NB4 (cell line): ENCODE data around the gene CMIP.

Source experiments
- MYC ChIP-seq: IDR thresholded peaks from 2 replicates; pipeline ENCODE4 v1.6.1; 2011; ENCODE audit warnings: low read depth, low read length
- POLR2A ChIP-seq: IDR thresholded peaks from 2 replicates; pipeline ENCODE4 v1.6.1; 2011; ENCODE audit warnings: mild to moderate bottlenecking; ENCODE audit not compliant: insufficient read length; ENCODE audit errors: extremely low read depth
- TF ChIP-seq, protein P1 (sequence below): IDR thresholded peaks from 2 replicates; pipeline ENCODE4 v1.6.1; 2011; ENCODE audit warnings: low read depth, low read length
- TF ChIP-seq, protein P2 (sequence below): IDR thresholded peaks from one replicate; pipeline ENCODE4 v1.5.1; 2012; ENCODE audit warnings: low read depth, low read length

DNA sequence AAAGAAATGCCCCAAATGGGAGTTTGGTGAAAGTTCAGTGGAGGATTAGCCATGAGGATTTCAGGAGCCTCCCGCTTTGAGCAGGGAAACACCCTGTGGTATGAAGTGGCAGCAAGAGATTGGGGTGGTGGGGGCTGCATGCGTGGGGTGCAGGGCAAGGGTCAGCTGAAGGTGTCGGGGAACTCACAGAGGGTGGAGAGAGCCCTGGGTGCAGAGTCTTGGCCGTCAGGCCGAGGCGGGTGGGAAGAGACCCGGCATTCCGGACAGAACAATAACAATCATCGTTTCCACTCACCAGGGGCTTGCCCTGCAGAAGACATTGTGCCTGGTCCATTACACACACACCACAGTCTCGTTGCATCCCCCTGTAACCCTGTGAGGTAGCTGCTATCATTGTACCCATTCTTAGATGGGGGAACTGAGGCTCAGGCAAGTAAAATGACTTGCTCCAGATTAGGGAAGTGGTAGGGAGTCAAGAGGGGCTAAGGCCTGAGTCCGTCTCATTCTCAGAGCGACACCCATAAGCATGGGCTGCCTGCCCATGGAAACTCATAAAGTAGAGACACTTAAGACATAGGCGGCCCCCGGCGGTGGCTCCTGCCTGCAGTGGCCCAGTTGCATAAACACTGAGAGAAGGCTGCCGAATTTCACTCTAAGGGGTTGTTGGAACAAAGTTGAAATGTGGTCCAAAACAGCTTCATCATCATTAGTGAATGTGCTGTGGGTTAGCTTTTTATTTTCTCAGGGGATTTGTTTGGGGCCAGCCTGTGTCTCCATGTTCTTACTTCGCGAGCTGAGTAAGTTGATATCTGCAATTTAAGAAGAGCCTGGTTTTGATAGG is 93.3 kb downstream of the CMIP start:
- TF ChIP-seq POLR2A: no peak
- TF ChIP-seq, protein P1, sequence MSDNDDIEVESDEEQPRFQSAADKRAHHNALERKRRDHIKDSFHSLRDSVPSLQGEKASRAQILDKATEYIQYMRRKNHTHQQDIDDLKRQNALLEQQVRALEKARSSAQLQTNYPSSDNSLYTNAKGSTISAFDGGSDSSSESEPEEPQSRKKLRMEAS: no peak
- TF ChIP-seq, protein P2, sequence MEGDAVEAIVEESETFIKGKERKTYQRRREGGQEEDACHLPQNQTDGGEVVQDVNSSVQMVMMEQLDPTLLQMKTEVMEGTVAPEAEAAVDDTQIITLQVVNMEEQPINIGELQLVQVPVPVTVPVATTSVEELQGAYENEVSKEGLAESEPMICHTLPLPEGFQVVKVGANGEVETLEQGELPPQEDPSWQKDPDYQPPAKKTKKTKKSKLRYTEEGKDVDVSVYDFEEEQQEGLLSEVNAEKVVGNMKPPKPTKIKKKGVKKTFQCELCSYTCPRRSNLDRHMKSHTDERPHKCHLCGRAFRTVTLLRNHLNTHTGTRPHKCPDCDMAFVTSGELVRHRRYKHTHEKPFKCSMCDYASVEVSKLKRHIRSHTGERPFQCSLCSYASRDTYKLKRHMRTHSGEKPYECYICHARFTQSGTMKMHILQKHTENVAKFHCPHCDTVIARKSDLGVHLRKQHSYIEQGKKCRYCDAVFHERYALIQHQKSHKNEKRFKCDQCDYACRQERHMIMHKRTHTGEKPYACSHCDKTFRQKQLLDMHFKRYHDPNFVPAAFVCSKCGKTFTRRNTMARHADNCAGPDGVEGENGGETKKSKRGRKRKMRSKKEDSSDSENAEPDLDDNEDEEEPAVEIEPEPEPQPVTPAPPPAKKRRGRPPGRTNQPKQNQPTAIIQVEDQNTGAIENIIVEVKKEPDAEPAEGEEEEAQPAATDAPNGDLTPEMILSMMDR: no peak
- TF ChIP-seq MYC: no peak
